GM21423 (cell line): ENCODE measurements around the gene RNASE9.
"Not testable (repeated sequence)": the region's sequence is repeated elsewhere in the genome, so short reads cannot be mapped to it uniquely, and the experiment has no call there.

Experiments used
- ATAC-seq: cut with Tn5 transposase; IDR thresholded peaks from one replicate; pipeline ENCODE4 v1.9.1; 2021; ENCODE audit warnings: mild to moderate bottlenecking, moderate library complexity; ENCODE audit not compliant: unreplicated experiment

Gene RNASE9

DNA sequence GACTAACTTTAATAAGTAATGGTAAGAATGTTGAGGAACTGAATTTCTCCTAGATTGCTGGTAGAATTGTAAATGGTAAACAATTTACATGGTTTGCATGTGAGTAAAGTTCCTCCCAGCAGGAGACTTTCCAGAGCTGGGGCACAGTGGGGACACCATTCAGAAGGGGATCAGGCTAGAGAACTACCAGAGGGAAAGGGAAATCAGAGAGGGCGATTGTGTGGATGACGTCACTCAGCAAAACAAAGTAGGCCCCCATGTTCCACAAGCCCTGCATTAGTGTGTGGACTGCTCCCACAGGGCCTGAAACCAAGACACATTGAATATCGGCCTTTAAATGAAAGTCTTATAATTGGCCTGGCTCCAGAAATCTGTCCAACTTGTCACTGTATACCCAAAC is 17.5 kb upstream of the RNASE9 start:
- ATAC-seq = no peak

DNA sequence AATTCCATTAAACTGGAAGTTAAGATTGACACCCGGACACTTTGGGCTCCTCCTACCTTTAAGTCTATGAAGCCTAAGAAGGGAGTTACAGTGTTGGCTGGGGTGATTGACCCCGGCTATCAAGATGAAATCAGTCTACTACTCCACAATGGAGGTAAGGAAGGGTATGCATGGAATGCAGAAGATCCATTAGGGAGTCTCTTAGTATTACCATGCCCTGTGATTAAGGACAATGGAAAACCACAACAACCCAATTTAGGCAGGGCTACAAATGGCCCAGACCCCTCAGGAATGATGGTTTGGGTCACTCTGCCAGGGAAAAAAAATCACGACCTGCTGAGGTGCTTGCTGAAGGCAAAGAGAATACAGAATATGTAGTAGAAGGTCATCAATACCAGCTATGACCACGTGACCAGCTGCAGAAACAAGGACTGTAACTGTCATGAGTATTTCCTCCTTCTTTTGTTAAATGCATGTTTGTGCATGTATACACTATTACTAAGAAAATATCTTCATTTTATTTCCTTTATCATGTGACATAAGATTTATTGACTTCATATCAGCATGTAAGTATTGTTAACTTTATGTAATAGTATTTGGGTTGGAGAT is 11.6 kb upstream of the RNASE9 start:
- ATAC-seq = not testable (repeated sequence)

DNA sequence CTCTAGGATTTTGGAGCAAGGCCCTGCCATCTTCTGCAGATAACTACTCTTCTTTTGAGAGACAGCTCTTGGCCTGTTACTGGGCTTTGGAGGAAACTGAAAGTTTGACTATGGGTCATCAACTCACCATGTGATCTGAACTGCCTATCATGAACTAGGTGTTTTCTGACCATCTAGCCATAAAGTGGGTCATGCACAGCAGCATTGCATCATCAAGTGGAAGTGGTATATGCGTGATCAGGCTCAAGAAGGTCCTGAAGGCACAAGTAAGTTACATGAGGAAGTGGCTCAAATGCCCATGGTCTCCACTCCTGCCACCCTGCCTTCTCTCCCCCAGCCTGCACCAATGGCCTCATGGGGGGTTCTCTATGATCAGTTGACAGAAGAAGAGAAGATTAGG is 9.9 kb upstream of the RNASE9 start:
- ATAC-seq = not testable (repeated sequence)

DNA sequence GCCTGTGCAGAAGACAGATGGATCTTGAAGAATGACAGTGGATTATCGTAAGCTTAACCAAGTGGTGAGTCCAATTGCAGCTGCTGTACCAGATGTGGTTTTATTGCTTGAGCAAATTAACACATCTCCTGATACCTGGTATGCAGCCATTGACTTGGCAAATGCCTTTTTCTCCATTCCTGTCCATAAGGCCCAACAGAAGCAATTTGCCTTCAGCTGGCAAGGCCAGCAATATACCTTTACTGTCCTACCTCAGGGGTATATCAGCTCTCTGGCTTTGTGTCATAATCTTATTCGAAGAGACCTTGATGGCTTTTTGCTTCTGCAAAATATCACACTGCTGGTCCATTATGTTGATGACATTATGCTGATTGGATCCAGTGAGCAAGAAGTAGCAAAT is 9.0 kb upstream of the RNASE9 start:
- not testable (repeated sequence) for ATAC-seq

DNA sequence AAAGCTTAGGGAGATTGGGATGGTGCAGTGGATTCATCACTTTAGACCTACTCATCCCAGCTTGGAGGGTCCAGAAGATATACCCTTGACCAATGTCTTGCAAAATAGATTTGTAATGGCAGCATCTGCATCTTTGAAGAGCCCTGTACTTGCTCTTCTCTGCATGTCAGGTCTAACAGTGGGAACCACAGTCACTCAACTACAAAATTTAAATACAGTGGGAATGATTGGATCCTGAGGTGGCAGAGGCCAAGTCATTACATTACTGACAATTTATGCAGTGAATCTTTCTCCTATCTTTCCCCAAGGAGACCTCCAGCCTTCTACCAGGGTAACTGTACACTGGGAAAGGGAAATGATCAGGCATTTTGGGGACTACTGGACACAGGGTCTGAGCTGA is 8.2 kb upstream of the RNASE9 start:
- ATAC-seq = no peak

DNA sequence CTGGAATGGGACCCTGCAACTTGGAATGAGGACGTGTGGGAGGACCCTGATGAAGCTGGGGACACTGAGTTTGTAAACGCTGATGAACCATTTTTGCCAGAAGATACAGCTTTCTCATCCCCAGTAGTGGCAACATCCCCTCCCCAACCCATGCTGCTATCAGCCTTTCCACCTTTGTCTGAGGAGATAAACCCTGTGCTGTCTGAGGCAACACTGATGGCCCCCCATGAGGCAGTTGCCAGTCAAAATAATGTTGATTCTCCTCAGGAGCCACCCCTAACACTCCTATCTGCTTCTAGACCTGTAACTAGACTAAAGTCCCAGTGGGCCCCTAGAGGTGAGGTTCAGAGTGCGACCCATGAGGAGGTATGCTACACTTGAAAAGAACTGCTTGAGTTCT is 7.5 kb upstream of the RNASE9 start:
- no peak for ATAC-seq

DNA sequence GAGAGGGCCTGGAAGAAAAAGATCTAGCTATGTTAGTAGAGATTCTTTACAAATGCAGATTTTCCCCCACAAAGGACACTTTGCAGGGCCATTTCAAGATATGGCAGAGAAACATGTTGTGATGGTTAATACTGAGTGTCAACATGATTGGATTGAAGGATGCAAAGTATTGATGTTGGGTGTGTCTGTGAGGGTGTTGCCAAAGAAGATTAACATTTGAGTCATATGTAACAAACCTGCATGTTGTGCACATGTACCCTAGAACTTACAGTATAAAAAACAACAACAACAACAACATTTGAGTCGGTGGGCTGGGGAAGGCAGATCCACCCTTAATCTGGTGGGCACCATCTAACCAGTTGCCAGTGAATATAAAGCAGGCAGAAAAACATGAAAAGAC is 6.4 kb upstream of the RNASE9 start:
- not testable (repeated sequence) for ATAC-seq

DNA sequence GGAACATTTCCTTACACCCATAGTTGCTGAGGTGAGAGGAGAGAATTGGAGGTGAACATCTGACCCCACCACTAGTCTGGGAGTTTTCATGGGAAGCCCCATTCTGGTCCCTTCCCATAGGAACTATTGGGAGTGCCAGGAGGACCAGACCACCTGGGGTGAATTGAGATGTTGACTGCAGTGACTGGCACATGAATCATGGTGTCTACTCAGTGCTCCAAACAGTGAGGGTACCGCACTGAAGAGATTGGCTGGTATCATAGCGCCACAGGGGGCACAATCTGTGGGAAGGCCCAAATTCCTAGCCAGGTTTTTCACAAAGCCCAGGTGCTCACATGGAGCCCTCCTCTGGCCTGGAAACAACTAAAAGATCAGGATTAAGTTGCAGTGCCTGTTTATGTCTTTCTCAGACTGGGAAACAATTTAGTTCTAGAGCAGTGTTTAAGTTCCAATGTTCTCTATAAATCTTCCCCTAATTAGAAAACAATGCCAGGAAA is 3.7 kb upstream of the RNASE9 start:
- no peak for ATAC-seq

DNA sequence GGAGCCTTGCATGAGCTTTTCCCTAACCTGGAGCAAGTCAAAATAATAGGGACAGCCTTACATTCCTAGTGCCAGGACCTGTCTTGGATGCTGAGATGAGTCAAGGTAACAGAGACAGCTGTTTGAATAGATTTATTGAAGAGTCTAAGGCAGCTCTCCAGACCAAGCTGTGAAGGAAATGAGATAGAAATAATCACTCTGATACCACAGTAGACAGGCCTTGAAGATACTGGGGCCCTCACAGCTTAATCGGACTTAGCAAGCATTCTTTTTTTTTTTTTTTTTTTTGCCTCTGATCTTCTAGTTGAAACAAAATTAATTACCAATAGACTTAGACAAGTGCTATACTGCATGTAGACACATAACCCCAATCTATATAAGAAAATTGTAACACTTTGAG is 3.1 kb upstream of the RNASE9 start:
- no peak for ATAC-seq

DNA sequence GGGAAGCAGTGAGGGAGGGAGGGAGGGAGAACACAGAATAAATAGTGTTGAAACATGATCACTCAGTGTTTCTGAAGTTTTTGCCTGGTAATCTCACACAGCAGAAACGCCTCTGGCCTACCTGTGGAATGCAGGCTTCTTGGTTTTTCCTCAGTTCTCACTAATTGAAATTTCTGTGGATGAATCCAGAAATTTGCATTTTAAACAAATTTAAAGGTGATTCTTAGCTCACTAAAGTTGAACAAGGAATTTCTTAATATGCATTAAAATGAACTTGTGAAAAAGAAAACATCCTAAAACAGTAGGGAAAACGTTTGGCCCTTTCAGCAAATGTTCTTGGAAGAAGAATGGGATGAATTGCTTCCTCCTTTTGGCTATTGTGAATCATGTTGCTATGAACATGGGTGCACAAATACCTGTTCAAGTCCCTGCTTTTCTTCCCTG is 1.4 kb downstream of the RNASE9 start:
- ATAC-seq = no peak

DNA sequence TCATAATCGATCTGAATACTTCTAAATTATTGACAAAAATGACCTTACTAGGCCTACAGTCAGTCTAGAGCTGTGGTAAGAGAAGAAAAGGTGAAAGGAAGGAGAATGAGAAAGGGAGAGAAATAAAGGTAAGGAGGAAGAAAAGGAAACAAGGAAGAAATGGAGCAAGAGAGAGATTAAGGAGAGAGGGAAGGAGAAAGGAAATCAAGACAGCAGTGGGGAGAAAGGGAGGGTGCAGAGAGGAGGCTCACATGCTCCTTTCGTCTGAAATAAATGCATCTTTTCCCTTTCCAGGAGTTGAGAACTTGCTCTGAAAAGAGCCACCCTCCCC is 3.7 kb downstream of the RNASE9 start:
- ATAC-seq = no peak

DNA sequence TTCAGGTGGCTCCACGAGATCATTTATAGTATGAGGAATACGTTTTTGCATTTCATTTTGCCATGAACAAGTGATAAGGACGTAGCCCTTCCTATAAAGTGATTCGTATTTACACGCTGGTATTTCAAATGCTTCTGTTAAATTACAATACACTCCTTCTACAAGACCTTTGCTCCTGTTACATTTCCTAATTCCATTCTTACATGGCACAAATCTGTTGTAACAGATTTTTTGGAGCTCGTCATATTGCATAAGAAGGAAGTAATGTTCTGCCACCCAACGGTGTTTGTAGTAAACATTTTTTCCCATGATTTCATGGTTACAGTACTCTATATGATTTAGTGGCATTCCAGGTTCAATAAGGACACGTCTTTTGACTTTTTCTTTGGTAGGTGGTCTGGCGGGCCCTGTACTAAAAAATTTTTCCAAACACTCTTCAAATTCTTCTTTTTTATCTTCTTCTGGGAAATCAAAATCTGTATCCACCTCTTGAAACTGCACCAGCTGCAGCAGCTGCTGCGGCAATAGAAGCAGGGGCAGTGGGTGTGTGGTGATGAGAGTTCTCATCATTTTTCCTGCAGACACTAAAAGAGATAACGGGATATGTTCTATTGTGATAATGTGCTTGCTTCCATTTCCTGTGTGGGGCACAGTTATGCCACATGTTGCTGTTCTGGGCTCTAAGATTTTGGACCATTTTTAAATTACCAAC is 4.2 kb downstream of the RNASE9 start:
- no peak for ATAC-seq

DNA sequence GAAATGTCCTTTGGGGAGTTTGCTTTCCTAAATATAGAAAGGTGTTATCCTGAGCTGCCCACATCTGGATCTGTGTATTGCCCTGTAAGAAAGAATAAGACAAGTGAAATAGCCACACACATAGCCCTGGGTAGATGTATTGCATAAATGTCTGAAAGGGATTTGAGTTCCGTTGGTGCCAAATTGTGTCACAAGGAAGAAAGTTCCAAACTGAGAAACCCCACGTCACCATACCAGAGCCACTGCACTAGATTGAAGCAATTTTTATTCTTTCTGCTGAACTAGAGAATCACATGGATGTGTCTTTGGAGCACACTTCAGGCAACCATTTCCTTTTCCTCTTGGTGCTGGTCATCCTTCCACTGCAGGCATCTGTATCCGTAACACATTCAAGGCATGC is 5.0 kb downstream of the RNASE9 start:
- ATAC-seq = no peak

DNA sequence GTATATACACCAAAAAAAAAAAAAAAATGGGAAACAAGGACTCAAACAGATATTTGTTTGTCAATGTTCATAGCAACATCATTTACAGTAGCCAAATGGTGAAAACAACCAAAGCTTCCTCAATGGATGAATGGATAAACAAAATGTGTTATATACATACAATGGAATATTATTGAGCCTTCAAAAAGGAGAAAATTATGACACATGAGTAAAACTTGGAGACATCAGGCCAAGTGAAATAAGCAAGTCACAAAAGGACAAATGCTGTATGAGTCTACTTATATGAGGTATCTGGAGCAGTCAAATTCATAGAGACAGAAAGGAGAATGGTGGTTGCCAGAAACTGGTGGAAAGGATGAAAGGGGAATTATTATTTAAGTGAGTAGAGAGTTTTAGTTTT is 7.8 kb downstream of the RNASE9 start:
- ATAC-seq = no peak

DNA sequence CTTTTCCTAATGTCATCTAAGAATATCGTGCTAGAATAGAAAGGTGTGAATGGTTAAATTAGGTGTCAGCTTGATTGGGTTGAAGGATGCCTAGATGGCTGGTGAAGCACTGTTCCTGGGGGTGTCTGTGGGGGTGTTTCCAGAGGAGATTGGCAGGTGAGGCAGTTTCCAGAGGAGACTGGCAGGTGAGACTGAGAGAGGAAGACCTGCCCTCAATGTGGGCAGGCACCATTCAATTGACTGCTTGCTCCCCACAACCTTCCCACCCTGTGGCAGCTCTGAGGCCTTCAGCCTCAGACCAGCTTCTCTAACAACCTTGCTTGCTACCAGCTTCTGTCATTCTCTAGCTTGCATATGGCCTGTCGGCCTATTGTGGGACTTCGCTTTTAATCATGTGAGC is 9.2 kb downstream of the RNASE9 start:
- ATAC-seq = no peak

DNA sequence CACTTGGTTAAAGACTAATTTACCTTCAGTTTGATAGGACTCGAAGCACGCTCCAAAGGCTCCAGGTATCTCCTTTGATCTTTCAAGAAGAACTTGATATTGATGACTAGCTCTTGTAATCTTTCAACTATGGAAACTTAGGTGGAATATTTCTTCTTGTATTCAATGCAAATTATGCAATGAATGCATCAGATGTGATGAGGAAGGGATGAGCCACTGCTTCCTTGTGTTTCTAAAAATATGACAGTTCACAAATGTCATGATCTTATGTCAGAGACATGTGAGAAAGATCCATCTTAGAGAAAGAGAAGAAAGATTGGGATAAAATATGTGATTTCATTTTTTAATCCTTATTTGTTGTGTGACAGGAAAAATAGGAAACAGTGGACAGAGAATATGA is 9.9 kb downstream of the RNASE9 start:
- no peak for ATAC-seq

DNA sequence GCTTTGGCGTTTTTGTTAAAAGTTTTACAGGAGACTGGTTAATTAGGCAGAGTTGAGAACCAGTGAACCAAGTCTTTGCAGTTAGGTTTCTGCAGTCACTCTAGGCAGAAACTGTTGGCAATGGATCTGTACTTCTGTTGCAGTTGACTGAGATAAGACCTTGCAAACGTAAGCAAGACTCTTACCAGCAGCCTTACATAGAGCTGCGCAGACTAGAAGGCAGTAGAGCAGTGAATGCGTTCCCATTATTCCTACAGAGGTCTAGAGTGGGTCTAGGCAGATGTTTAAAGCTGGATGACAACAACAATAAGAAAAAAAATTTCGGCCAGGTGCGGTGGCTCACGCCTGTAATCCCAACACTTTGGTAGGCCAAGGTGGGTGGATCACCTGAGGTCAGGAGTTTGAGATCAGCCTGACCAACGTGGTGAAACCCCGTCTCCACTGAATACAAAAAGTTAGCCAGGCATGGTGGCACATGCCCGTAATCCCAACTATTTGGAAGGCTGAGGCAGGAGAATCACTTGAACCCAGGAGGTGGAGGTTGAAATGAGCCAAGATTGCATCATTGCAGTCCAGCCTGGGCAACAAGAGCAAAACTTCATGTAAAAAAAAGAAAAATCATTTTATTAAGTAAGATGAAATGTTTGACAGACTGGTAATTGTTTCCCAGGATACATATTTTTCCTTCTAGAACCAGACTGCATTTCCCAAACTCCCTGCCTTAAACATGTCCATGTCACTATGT is 12.3 kb downstream of the RNASE9 start:
- ATAC-seq = no peak

DNA sequence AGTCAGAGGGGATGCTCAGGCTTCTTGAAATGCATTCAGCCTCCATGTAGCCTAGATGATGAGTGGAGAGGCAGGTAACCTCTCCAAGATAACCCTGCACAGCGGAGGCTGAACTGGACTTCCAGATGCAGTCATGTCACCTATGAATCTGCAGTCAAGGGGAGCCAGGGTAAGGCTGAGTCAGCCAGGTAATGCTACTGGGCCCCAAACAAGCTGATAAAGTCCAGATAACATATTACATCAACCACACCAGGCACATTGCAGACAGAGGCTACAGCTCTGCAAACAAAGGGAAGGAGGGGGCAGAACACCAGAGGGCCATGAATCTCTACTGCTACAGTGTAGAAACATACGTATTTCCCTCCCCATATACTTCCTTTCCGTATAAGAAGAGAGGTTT is 14.0 kb downstream of the RNASE9 start:
- ATAC-seq = no peak

DNA sequence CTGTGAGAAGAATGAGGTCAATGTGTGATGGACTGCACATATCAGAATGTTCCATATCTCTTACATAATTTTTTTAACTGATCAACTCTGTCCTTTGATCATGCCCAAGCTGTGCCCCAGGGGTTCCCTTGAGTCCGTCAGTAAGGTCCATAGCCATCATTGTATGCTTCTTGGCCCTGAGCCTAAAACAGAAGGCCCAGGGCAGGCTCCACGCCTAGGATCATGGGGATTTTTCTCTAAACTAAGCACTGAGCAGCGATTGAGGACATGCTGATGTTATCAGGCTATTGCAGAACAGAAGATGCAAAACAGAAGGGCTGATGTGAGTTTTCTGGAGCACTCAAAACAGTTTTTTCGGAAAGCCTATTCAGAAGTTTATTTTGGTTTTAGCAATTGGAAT is 20.9 kb downstream of the RNASE9 start:
- no peak for ATAC-seq

DNA sequence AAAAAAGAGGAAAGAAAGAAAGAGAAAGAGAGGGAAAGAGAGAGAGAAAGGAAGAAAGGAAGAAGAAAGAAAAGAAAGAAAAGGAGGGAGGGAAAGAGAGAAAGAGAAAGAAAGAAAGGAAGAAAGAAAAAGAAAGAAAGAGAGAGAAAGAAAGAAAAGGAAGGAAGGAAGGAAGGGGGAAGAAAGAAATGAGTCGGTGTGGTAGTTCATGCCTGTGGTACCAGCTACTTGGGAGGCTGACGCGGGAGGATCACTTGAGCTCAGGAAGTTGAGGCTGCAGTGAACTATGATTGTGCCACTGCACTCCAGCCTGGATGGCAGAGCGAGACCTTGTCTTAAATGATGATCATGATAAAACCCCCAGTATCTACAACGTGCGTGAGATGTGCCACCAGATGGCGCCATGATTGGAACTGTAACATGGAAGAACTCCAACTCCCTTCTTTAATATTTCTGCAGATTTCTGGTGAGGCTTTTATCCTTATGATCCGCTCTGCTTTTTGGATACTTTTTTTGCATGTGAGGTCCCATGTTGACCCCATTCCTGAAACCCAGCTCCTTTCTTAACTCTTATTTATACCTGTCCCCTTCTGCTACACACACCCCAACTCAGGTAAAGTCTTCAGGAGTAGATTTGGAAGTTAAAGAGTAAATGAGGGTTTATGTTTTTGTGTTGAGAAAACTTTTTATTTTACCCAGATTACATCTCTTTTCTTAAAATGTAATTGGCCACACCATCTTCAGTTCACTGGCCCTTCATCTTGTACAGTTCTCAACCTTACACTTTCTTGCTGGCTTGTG is 29.9 kb downstream of the RNASE9 start:
- no peak for ATAC-seq

DNA sequence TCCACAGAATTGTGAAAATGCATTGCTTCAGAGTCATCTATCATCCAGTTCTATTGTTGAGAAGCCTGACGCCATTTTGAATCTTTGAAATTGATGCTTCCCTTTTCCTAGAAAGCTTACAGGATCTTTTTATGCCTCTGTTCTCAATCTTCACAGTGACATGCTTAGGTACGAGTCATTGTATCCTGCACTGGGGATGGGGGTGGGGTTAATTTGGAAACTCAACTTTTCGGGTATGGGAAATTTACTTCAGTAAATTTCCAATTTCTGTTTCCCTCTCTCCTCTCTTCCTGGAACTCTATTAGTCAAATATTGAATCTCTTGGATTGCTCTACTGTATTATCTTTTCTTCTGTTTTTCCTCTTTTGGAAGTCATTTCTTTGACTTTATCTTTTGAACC is 31.0 kb downstream of the RNASE9 start:
- ATAC-seq = no peak
